GM12892 (cell line): ENCODE data around the gene ADCY4.

ENCODE experiments used
- DNase-seq: peaks from one replicate; pipeline ENCODE4 v3.0.0; 2011; ENCODE audit not compliant: insufficient read length
- FAIRE-seq: peaks from 2 replicates; lab custom pipeline; 2011; peaks lifted over from hg19 to GRCh38; lab: Jason Lieb, UNC
- POLR2A ChIP-seq: IDR thresholded peaks from 2 replicates; pipeline ENCODE4 v1.6.1; 2011; ENCODE audit warnings: low read depth, low read length, control low read depth
- POLR2AphosphoS5 ChIP-seq: IDR thresholded peaks from 2 replicates; pipeline ENCODE4 v1.6.1; 2011; ENCODE audit warnings: low read depth, low read length, control low read depth
- TAF1 ChIP-seq: IDR thresholded peaks from 2 replicates; pipeline ENCODE4 v1.6.1; 2011; ENCODE audit warnings: low read depth, mild to moderate bottlenecking, control low read depth, low read length, borderline replicate concordance

Gene ADCY4

GRCh38 chr14:24285351-24285750 is 49.5 kb downstream of the ADCY4 start:
- DNase-seq = no peak
- TF ChIP-seq POLR2A (no peak), TAF1 (no peak), POLR2AphosphoS5 (no peak)
- no peak for FAIRE-seq

GRCh38 chr14:24284501-24285035 is 50.3 kb downstream of the ADCY4 start:
- FAIRE-seq = no peak
- DNase-seq = no peak
- TF ChIP-seq POLR2AphosphoS5 (no peak), POLR2A (no peak), TAF1 (no peak)

GRCh38 chr14:24283796-24284460 is 50.9 kb downstream of the ADCY4 start:
- DNase-seq (no peak), FAIRE-seq (no peak)
- TF ChIP-seq POLR2A (no peak), TAF1 (no peak), POLR2AphosphoS5 (no peak)

- FAIRE-seq (no peak), DNase-seq (no peak)
- no peak for TF ChIP-seq TAF1
- TF ChIP-seq POLR2A = no peak
- TF ChIP-seq POLR2AphosphoS5 = no peak
Observed at GRCh38 chr14:24282736-24283135, 52.1 kb downstream of the ADCY4 start.

GRCh38 chr14:24281636-24282035 is 53.2 kb downstream of the ADCY4 start:
- TF ChIP-seq TAF1 (no peak), POLR2AphosphoS5 (no peak), POLR2A (no peak)
- DNase-seq (no peak), FAIRE-seq (no peak)

GRCh38 chr14:24280797-24281460 is 53.9 kb downstream of the ADCY4 start:
- no peak for DNase-seq
- FAIRE-seq = no peak
- TF ChIP-seq POLR2AphosphoS5 (no peak), POLR2A (no peak), TAF1 (no peak)

GRCh38 chr14:24279301-24280186 is 55.3 kb downstream of the ADCY4 start:
- DNase-seq (no peak), FAIRE-seq (peak; percentile 44)
- TF ChIP-seq POLR2AphosphoS5 = no peak
- no peak for TF ChIP-seq POLR2A

- TF ChIP-seq POLR2A (no peak), TAF1 (no peak), POLR2AphosphoS5 (no peak)
- FAIRE-seq (peak; percentile 14), DNase-seq (no peak)
Observed at GRCh38 chr14:24278424-24278823, 56.4 kb downstream of the ADCY4 start.

GRCh38 chr14:24277606-24278321 is 57.1 kb downstream of the ADCY4 start:
- TF ChIP-seq TAF1 (no peak), POLR2A (no peak)
- FAIRE-seq = no peak
- no peak for DNase-seq

- FAIRE-seq = no peak
- DNase-seq = no peak
- TF ChIP-seq POLR2A = no peak
- no peak for TF ChIP-seq TAF1
Observed at GRCh38 chr14:24277071-24277470, 57.8 kb downstream of the ADCY4 start.
